COLO829 (cell line): Measurements from ENCODE around the gene TLR10.

Source experiments
- DNase-seq: peaks from one replicate; pipeline ENCODE4 v3.0.0; 2012; ENCODE audit warnings: low spot score

TLR10 gene

GRCh38 chr4:38728631-38729141, 54.1 kb downstream of the TLR10 start:
- no peak for DNase-seq

- DNase-seq = no peak
Observed at GRCh38 chr4:38724475-38724808, 58.3 kb downstream of the TLR10 start.

GRCh38 chr4:38723726-38724474, 58.9 kb downstream of the TLR10 start:
- no peak for DNase-seq

GRCh38 chr4:38723114-38723513, 59.7 kb downstream of the TLR10 start:
- no peak for DNase-seq
